ENCODE results near the gene INPP4A. TPM values are rescaled to one million over a fixed set of nuclear protein-coding genes. Genes with fewer than 3 reads are reported as not detected.

Gene INPP4A
- total and polyA plus RNA-seq, 9 of the 15 experiments (the other 6 are each of a cell fraction or from before 2014, with no cell fraction given) = 1.8 to 15.7 (median 8.3) TPM

- TF ChIP-seq RERE (CRISPR knock-in tag; IDR thresholded peaks at IDR 0.05; ENCODE audit: borderline replicate concordance) (no peak), BMI1 (IDR thresholded peaks at IDR 0.05; ENCODE audit: low read length) (no peak), EGR1 (conservative IDR thresholded peaks at IDR 0.05) (no peak), RNF2 (IDR thresholded peaks at IDR 0.05) (no peak), GTF2A2 (tag; IDR thresholded peaks at IDR 0.05) (no peak), GTF2E2 (tag; IDR thresholded peaks at IDR 0.05) (no peak), WHSC1 (IDR thresholded peaks at IDR 0.05; ENCODE audit: low read length) (no peak), POLR2AphosphoS5 (IDR thresholded peaks at IDR 0.05; ENCODE audit: control insufficient read depth, insufficient read depth, low read depth, low read length) (no peak), SIRT6 (IDR thresholded peaks at IDR 0.05; ENCODE audit: low read depth, low read length) (no peak), ELF1 (tag; IDR thresholded peaks at IDR 0.05) (no peak), DMBX1 (CRISPR knock-in tag; IDR thresholded peaks at IDR 0.05; ENCODE audit: borderline replicate concordance) (no peak), MNT (conservative IDR thresholded peaks at IDR 0.05) (no peak; a peak in 1 of 4 replicates), GABPB1 (CRISPR knock-in tag; IDR thresholded peaks at IDR 0.05) (no peak)
Measured at GRCh38 chr2:98445177-98445682, 572 bp downstream of the INPP4A start (continued).
